NCI-H2196 treated with DMSO at 0.1 percent for 48 hours (cell line): Measurements from ENCODE around the gene IQSEC1.

Experiments used
- DNase-seq: peaks from one replicate; lab custom pipeline; 2025; ENCODE audit not compliant: unreplicated experiment; lab: John Stamatoyannopoulos, UW

The IQSEC1 gene

DNA sequence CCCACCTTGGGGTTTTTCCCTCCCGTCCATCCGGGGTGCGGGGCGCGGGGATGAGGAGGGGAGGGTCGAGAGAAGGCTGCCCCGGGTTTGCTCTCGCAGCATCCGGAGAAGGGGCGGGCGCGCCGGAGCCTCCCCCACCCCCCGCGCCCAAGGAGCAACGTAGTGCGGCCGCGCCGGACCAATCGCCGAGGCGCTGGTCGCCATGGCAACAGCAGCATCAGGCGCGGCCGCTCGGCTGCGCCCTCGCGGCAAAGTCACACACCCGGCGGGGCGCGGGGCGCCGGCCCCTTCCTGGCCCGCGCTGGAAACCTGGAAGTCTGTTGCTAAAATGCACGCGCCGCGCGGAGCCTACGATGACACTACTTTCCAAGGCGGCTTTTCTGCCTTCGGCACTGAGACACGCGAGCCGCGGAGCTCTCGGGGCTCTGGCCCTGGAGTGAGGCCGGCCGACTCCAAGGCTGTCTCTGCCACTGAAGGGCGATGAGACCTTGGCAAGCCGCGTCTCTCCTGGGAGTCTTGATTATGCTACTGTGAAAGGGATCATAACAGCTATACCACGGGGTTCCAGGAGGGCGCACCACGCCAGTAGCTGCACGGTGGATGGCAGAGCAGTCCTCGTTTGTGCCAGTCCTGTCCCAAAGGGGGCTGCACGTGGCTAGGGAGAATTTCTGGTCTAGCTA is at the start of gene IQSEC1:
Gene IQSEC1, minus strand, starts transcription at position 104 of the 680 bp plus-strand sequence. CDS start 415 bp downstream, outside the sequence.
- peak; percentile 46 for DNase-seq

DNA sequence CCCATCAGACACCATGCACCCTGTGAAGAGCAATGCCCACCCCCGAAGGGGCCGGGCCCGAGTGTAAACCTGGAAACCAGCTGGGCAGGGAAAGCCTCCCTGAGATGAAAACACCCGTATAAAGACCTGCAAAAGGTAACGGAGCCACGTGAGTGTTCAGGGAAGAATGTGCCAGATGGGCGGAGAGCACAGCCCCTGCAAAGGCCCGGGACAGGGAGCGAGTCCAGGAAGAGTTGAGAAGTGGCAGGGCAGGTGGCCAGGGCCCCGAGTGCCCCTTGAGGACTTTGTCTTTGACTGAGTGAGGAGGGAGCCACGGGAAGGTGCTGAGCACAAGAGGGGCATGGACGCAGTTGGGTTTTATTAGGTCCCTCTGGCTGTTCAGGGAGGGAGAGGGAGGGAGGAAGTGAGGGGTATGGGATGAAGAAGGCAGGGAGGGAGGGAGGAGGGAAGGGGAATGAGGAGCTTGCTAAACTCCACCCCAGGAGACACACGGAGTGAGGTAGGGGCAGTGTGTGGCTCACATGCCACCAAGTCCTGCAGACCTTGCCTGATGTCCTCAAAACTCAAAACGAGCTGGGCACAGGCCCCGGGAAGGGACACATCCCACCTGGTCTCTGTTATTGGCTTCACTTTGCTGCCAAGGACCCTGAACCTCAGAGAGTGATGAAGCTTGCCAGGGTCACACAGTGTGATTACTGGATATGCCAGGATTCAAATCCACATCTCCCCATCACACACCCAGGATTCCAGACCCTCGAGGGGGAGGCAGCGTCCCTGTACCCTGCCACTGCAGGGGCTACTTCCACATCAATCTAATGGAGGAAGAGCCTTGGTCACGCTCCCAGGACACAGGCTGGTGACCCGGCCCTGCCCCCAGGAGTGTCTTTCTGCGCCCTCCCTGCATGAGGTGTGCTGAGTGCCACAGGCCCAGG is 49.1 kb upstream of the IQSEC1 start:
- no peak for DNase-seq

DNA sequence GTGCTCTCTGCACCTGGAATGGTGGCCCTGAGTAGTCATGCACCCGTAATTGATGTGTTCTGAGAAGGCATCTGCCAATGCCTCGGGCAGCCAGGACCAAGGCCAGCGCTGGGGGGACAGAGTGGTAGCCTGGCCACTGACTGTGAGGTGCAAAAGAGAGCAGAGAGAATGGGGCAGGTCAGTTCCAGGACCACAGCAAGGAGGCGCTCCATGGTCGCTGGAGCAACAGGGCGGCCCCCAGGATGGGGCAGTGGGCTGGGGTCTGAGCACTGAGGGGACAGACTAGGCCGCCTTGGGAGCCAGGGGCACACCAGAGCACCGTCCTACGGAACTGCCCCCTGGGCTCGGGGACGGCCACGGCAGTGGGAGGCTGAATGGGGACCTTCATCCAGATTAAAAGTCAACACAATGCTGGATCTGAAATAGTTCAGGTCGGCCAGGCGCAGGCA is 48.3 kb upstream of the IQSEC1 start:
- no peak for DNase-seq

DNA sequence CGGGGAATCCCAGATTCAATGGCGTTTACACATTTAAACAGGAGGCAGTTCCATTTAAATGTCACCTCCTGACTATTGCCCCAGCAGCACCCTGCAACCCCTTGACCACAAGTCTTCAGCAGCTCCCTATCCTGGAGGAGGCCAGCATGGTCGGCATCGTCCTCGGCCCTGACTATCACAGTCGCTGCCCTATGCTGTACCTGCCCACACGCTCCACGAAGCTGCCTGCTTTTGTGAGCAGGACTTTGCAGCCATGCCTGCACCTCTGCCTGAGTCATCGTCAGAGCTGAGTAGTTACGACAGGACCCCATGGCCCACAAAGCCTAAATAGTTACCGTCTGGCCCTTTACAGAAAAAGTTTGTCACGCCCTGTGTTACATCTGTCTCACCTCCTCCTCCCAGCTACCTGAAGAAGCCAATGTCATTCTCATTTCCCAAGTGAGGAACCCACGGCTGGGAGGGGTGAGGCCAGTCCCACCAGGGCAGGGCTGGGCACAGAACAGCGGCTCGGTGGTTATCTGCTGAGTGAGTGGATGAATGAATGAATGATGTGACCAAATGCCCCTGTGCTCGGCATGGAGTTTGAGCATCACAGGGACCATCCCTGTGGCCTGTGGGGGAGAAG is 47.8 kb upstream of the IQSEC1 start:
- no peak for DNase-seq

DNA sequence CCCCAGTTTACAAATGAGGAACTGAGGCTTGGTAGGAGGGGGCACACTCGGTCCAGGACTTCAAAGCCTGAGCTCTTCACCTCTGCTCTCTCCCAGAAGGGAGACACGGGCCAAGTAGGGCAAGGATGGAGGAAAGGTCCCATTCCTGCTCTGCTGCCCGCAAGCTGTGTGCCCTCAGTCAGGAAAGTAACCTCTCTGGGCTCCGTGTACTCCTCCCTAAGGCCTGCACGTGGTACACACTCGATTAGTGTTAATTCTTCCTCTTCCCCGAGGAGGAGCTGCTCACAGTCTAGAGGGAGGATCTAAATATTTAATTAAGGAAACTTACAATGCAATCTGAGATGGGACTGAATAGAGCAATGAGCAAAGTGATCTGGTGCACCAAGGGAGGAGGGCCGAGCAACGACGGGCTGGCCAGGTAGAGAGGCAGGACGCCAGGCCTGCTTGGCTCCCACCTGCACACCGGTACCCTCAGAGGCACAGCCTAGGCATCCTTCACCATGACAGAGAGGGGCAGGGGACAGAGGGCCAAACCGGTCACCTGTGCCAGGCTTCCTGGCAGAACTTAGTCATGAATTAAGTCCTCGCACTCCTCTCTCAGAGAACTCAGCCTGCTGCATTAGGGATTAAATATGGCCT is 47.2 kb upstream of the IQSEC1 start:
- DNase-seq: no peak

DNA sequence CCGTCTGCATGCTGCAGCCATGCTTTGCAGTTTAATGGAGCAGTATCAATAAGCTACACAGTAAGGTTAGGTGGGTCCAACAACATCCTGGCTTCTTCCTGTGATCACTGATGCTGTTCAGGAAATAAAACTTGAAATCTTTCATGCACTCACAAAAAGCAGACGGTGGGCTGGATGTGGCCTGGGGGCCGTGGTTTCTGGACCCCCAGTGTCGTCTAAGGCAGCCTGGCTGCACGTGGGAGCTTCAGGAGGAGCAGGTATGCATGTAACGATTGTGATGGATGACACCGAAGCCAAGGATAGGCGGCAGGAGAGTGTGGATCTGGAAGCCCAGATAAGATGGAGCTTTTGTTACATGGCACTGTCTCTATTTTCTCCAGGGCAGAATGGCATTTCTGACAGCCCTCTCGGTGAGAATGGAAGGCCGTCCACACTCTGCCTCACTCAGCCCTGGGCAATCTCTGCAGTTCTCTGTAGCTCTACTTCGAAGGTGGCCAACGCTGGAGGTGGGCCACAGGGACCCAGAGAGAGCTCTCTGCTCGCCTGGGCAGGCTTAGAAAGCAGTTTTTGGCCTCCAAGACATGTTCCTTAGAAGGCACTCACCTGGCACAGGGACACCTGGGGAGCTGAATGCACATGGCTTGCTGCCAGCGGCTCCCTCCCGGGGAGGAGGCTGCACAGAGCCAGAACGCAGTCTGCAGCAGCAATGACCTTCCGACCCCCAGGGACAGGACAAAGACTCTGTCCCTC is 46.4 kb upstream of the IQSEC1 start:
- DNase-seq: no peak

DNA sequence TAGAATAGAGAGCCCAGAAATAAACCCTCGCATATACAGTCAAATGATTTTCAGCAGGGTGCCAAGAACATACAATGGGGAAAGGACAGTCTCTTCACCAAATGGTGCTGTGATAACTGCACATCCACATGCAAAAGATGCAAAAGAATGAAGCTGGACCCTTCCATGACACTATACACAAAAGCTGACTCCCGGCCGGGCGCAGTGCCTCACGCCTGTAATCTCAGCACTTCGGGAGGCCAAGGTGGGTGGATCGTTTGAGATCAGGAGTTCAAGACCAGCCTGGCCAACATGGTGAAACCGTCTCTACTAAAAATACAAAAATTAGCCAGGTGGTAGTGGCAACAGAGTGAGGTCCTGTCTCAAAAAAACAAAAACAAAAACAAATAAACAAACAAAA is 43.2 kb upstream of the IQSEC1 start:
- no peak for DNase-seq

DNA sequence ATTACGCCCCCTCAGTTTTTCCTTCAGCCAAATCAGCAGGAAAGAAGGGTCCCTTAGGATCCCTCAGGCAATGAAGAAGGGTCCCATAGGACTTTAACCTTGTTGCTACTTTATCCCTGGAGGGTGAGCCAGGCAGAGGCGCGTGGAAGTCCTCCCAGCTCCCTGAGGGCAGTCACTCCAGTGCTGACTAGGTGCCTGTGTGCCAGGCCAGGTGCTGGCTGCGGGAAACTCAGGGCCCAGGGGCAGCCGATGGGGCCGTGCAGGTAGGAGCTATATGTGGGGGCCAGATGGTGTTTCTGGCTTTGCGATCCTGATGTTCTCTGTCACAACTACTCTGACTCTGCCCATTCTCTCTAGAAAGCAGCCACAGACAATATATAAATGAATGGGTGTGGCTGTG is 42.8 kb upstream of the IQSEC1 start:
- DNase-seq: no peak

DNA sequence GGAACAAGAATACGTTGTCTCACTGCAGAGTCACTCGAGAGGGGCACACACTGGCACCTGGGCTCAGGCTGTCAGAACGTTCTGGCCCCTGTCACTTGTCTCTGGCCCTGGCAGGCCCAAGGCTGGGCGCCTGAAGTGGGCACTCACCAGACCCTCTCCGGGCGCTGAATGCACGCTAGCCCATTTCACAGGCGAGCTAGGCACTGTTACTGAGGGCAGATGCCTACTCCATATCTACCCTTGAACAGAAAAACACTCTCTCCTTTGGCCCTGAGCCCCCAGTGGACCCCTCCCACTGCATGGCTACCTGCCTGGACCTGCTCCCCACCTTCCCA is 42.3 kb upstream of the IQSEC1 start:
- DNase-seq: no peak

DNA sequence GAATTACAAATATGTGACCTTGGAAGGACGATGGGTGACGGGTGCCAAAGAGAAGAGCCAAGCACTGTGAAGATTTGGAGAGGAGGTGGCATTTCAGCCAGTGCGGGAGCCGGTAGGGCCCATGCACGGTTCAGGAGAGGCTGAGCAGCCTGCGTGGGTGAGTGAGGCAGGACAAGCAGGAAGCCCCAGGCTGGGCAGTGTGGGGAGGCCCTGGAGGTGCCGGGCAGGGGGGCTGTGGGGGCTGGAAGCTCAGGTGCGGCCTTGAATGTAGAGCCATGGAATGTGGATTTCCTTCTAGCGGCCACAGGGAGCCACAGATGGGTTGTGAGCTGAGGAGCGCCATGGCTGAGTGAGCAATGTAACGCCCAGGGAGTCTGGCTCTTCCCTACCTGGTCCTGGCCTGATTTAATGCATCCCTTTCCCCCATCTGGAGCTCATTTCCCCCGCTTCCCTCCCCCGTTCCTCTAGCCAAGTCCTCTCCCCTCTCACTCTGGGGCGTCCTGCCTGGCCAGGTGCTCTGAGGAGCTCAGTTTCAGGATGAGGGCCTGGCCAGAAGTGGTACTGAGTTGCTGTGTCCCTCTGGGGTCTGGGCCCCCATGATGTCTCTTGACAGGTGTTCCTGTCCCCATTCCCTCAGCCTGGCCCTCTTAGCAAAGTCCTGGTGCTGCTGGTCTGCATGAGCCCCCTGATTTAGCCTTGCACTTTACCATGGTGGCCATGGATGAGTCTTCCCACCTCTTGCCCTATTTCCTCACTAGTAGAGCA is 41.8 kb upstream of the IQSEC1 start:
- DNase-seq: no peak

DNA sequence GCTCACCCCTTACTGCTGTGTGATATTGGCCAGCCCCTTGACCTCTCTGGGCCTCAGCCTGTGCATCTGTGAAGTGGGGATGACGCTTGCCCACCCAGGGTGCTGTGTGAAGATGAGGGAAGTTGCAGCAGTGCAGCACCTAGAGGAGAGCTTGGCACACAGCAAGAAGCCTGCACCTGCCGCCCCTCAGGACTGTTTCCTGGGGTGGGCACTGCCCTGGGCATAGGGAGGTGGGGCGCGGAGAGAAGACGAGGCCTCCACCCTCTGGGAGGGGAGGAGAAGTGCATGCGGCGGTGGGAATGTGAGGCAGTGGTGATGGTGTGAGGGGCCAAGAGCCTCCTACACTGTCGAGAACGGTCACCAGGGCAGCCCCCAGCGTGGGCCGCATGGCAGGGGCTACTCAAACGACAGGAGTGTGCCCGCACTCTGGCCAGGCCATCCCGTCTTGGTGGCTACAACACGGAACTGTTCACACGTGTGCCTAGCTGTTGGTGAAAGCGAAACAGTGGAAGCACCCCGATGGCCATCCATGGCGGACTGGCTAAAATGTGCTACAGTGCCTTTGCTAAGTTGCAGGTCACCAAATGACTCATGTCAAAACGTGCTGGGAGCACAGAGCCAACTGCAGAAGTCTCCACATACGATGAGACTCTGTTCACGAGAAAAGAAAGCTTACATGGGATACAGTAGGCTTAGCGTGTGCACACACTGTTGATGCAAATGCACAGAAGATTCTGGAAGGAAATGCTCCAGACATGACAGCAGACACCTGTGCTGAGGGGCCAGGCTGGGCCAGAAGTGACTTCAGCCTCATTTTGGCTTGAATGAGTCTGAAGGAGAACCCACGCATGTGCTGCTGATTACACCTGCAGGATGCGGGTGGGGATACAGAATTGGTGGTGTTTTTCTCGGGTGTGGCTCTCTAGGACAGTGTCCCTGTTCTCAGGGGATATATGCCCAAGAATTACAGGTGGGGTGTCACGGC is 40.4 kb upstream of the IQSEC1 start:
- DNase-seq: no peak

DNA sequence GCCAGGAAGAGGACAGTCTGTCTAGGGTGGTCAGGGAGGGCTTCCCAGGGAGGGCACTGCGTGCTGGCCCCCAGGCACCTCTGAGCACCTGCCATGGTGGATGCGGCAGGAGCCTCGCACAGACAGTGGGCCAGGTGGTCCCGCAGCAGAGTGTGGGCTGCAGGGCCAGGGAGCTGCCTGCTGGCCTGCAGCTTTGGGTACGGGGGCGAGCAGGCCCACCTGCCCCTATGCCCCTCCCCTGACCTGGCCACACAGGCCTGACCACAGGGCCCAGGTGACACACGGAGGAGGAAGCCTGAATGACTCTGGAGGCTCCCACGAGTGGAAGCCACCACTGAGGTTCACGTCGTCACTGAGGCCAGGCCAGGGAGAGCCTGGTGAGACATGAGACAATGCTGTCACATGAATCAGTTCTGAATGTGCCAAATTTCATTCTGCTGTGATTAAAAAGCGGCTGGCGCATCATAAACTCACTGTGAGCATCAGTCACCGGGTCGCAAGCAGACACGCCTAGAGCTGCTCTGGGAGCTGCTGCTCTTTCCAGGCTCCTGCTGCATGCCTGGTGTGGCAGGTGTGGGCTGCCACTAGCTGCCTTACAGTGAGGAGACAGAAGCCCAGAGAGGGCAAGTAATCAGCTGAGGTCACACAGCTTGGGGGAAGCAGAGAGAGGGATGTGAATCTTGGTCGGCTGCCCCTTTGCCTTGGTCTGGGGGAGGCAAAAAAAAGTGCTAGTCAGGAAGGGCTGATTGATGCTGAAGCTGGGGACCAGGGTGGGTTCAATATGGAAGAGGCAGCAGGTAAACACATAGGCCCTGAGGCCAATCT is 39.5 kb upstream of the IQSEC1 start:
- DNase-seq: no peak

DNA sequence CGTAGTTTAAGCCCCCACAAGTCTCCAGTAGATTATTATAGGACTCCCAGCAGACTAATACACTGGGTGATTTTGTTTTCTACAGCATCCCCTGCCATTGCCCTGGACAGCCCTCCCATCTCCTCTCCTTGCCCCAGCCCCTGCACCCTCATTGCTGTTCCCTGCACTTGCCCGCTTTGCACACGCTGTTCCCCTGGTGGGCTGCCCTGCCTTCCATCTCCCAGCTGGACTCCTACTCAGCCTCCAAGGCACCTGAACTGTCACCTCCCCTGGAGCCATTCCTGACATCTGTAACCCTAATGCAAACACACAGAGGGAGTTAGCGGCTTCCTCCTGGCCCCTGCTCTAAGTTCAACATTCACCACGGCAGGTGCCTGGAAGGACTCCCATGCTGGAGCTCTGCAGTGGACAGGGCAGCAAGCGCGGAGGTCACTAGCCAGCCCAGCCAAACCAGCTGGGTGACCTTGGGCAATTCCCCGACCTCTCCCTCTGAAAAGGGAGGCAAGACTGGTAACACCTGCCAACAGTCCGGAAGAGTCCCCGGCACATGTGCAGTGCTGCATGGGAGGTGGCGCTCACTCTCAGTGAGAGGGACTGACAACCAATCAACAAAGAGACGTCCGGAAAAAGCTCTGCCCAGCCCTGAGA is 38.8 kb upstream of the IQSEC1 start:
- peak; percentile 44 for DNase-seq

DNA sequence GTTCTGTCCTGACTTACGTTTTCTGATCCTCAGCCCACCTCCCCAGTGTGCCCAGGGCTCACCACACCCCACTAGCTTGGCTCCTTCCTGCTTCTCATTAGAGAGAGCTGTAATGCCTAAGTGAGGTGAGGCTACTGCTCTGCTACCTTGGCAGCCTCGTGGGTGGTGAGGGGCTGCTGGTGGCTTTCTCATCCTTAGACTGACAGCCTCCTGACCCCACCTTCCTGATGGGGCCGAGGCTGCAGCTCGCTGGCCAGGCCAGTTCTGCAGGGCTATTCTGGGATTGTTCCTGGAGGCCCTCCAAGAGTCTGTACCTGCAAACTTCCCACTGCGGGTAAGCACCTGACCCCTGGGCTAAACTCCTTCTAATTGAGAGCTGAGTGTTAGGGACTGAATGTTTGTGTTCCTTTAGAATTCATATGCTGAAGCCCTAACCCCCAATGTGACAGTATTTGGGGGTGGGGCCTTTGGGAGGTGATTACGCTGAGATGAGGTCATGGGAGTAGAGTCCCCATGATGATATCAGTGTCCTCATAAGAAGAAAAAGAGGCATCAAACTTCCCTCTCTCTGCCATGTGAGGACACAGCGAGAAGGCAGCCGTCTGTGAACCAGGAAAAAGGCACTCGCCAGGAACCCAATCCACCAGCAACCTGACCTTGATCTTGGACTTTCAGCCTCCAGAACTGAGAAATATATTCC is 38.1 kb upstream of the IQSEC1 start:
- DNase-seq: no peak

DNA sequence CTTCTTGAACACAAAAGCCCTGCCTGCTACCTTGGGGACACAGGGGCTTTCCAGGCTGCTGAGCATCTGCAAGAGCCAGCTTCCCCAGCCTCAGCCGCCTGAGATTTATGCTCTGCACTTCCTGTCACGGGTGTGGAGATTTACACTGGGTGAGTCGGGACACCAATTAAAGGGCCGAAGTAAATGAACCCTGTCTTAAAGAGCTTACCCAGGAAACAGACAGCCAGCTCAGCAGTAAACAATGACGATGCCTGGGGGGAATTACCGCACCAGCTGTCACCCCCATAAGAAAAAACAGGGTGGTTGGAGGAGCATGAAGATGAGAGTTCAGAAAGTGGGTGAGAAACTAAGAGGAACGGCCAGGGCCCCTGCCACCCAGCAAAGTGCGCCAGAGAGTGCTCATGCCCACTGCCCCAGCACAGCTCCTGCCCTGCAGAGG is 37.5 kb upstream of the IQSEC1 start:
- DNase-seq: no peak

DNA sequence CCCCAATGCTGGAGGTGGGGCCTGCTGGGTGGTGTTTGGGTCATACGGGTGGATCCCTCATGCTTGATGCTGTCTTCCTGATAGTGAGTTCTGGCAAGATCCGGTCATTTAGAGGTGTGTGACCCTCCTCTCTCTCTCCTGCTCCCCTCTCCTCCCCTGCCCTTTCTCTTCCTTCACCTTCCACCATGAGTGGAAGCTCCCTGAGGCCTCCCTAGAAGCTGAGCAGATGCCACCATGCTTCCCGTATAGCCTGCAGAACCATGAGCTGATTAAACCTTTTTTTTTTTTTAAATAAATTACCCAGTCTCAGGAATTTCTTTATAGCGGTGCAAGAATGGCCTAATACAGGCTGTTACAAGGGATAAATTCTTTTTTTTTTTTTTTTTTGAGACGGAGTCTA is 36.3 kb upstream of the IQSEC1 start:
- DNase-seq: no peak

DNA sequence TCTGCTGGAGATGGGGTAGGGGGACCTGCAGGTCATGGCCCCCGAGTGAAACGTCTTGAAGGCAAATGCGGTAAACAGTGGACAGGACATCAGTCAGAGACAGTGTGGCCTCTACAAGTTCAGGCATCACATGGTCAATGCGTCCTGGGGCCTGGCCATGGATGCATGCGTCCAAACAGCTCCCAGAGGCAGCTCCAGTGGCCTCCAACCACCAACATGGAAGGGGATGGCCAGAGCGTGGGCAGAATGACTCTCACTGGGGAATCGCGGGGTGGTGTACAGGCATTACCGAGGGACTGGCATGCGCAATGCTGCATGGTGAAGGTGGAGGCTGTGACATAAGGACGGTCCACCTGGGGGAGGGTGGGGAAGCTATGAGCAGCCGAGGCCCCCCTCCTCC is 35.6 kb upstream of the IQSEC1 start:
- DNase-seq: no peak
